OCI-LY7 (cell line): Measurements from ENCODE around the gene C9orf72. TPM values are rescaled to one million over a fixed set of nuclear protein-coding genes. Genes with fewer than 3 reads are reported as not detected.

Experiments
- BruUV-seq: library from RNA; stranded (reverse); fragments of 400-500 nt; replicated peaks from 2 replicates; lab custom pipeline; 2021; lab: Mats Ljungman, UMichigan
- CTCF ChIA-PET: fragments of 300-600 bp; sonication (Branson Sonifier 250); formaldehyde crosslinking; loops from one replicate; lab custom pipeline; 2022; ENCODE audit warnings: antibody characterized with exemption; ENCODE audit not compliant: unreplicated experiment; lab: Charles Lee
- POLR2A ChIA-PET: fragments of 300-600 bp; sonication (Branson Sonifier 250); formaldehyde crosslinking; loops from one replicate; lab custom pipeline; 2022; ENCODE audit warnings: antibody characterized with exemption; lab: Charles Lee
- DNase-seq: peaks from one replicate; pipeline ENCODE4 v3.0.0-alpha.2; 2015; ENCODE audit warnings: low spot score
- H2AFZ ChIP-seq: fragments of 200-600 bp; sonication (generic), shearing (Covaris generic); 2 replicates; pipeline ENCODE4 v1.6.1; 2014; ENCODE audit warnings: mild to moderate bottlenecking, antibody characterized with exemption, low read length, moderate library complexity
- H3K27ac ChIP-seq: fragments of 200-600 bp; sonication (generic); 2 replicates; pipeline ENCODE4 v1.5.1; 2014; ENCODE audit warnings: mixed run types, low read depth, mild to moderate bottlenecking, moderate library complexity, low read length, inconsistent platforms; ENCODE audit not compliant: poor library complexity, severe bottlenecking
- H3K36me3 ChIP-seq: fragments of 200-600 bp; sonication (generic); 2 replicates; pipeline ENCODE4 v1.6.1; 2014; ENCODE audit warnings: mild to moderate bottlenecking, antibody characterized with exemption, low read length, moderate library complexity, mixed read lengths; ENCODE audit not compliant: insufficient read depth
- H3K4me1 ChIP-seq: fragments of 200-600 bp; sonication (generic); 2 replicates; pipeline ENCODE4 v1.5.1; 2014; ENCODE audit warnings: mild to moderate bottlenecking, low read length; ENCODE audit not compliant: insufficient read depth, poor library complexity, severe bottlenecking
- H3K4me2 ChIP-seq: fragments of 200-600 bp; sonication (generic); 2 replicates; pipeline ENCODE4 v1.6.1; 2014; ENCODE audit warnings: mild to moderate bottlenecking, low read length
- H3K4me3 ChIP-seq: fragments of 200-600 bp; sonication (generic); 2 replicates; pipeline ENCODE4 v1.5.1; 2014; ENCODE audit warnings: mild to moderate bottlenecking, low read depth, low read length; ENCODE audit not compliant: poor library complexity, severe bottlenecking
- H3K79me2 ChIP-seq: fragments of 200-600 bp; sonication (generic); 2 replicates; pipeline ENCODE4 v1.6.1; 2016; ENCODE audit warnings: low read depth, mild to moderate bottlenecking, low read length, moderate library complexity, mixed read lengths; ENCODE audit not compliant: insufficient read depth
- H3K9me2 ChIP-seq: fragments of 200-600 bp; sonication (generic); 2 replicates; pipeline ENCODE4 v1.6.1; 2016; ENCODE audit warnings: mild to moderate bottlenecking, low read length, mixed read lengths; ENCODE audit not compliant: insufficient read depth
- H3K9me3 ChIP-seq: fragments of 200-600 bp; sonication (generic); 2 replicates; pipeline ENCODE4 v1.6.1; 2014; ENCODE audit warnings: mild to moderate bottlenecking, mixed run types, low read length, mixed read lengths
- H4K20me1 ChIP-seq: fragments of 200-600 bp; sonication (generic); 2 replicates; pipeline ENCODE4 v1.6.1; 2014; ENCODE audit warnings: mild to moderate bottlenecking, antibody characterized with exemption, low read length, moderate library complexity, mixed read lengths; ENCODE audit not compliant: insufficient read depth
- EZH2phosphoT487 ChIP-seq: fragments of 200-600 bp; sonication (generic); IDR thresholded peaks from 2 replicates; pipeline ENCODE4 v1.6.1; 2018; ENCODE audit warnings: low read depth, borderline replicate concordance, mild to moderate bottlenecking, mixed run types, antibody characterized with exemption, low read length, moderate library complexity, mixed read lengths
- intact Hi-C: fragments of 100-400 bp; cut with micrococcal nuclease; formaldehyde crosslinking; loops from one replicate; pipeline ENCODE4 v1.10.0; 2022; ENCODE audit not compliant: unreplicated experiment
- total RNA-seq, 2 experiments: library from RNA; depleted of rRNA in 1 of 2; stranded (reverse); fragments of >200 nt in 1 of 2; shearing (Covaris generic) in 1 of 2; gene quantifications; 2 replicates each; pipeline ENCODE4 v1.2.3, GENCODE V29; 2014 to 2022
- TF ChIP-seq, protein P1 (sequence below): fragments of 200-600 bp; sonication (generic); conservative IDR thresholded peaks from 2 replicates; pipeline ENCODE4 v1.5.1; 2014; ENCODE audit warnings: mild to moderate bottlenecking, antibody characterized with exemption, low read length, moderate library complexity, mixed read lengths

C9orf72 gene
- total RNA-seq, 2 experiments from 2014 or later, result 12.3 to 16.4 TPM

DNA sequence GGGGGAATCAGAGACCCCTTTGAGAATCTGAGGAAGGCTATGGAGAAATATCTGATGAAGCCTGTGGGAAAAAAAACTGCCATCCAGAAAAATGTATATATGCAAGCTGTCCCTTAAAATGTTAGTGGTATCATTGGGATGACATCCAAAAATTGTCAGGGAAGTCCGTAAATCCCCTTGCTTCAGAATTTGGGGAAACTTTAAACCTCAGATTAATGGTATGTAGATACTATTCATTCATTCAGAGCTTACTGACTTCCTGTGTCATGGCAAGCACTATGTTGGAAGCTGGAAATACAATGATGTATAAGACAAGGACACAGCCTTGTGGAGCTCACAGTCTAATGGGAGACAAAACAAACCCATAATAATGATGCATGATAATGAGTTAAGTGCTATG is 32.8 kb downstream of the C9orf72 start:
- Histone ChIP-seq H4K20me1 (no peaks in the 10 kb centered on the region), H2AFZ (no peak overlapping the region), H3K9me2 (no peaks in the 10 kb centered on the region), H3K27ac (no peak overlapping the region), H3K4me2 (no peak overlapping the region), H3K36me3 (peaks cover 7% of the 10 kb centered on the region; the same call in 1 of the 2 replicates), H3K9me3 (no peaks in the 10 kb centered on the region), H3K4me1 (no peaks in the 10 kb centered on the region), H3K4me3 (no peak overlapping the region), H3K79me2 (no peaks in the 10 kb centered on the region)
- DNase-seq, result no peak
- intact Hi-C loops, result no loop called here
- CTCF ChIA-PET, result no interaction called here
- POLR2A ChIA-PET, result no interaction called here
- TF ChIP-seq, protein P1, sequence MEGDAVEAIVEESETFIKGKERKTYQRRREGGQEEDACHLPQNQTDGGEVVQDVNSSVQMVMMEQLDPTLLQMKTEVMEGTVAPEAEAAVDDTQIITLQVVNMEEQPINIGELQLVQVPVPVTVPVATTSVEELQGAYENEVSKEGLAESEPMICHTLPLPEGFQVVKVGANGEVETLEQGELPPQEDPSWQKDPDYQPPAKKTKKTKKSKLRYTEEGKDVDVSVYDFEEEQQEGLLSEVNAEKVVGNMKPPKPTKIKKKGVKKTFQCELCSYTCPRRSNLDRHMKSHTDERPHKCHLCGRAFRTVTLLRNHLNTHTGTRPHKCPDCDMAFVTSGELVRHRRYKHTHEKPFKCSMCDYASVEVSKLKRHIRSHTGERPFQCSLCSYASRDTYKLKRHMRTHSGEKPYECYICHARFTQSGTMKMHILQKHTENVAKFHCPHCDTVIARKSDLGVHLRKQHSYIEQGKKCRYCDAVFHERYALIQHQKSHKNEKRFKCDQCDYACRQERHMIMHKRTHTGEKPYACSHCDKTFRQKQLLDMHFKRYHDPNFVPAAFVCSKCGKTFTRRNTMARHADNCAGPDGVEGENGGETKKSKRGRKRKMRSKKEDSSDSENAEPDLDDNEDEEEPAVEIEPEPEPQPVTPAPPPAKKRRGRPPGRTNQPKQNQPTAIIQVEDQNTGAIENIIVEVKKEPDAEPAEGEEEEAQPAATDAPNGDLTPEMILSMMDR, result no peak
- TF ChIP-seq EZH2phosphoT487, result no peak
- no TSS peak for BruUV-seq

DNA sequence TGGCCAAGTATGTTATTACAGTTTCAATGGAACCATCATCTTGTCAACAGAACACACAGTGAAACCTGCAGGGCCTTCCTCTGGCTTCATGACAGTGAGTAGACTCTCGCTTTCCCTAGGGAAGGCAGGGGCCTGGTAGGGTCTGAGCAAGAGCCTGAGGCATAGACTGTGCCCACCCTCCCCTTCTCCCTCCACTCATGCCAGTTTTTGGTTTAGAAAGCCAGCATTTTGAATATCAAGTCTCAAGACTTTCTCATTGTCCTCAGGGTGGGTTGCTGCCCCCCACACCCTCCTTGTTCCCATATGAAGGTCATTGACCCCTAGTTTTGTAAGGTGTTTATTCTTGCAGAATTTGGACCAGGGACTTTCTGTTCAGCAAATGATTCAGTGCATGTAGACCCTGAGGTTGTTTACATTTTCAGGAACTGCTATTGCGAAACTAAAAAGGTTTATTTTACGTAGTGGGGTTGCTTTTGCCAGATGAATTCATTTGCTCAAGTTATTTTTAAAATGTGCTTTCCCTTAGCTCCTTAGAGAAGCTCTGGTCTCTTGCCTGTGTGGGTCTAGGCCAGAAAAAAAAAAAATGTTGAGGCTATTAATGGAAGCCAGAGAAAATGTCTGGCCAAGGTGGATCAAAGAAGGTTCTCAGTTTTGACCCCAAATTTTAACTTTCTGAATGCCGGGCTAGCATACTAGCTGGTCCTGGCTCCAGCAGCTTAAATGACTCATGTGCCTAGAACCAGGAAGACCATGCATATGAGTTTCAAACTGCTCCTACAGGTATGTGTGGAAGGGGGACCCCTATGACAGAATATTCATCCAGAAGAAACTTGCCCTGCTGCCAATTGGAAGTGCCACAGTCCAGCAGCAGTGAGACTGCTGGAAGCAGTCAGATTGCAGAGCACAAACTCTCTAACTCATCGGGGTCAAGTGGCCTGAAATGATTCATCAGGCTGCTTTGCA is 33.5 kb downstream of the C9orf72 start:
- TF ChIP-seq, protein P1, result no peak
- no peak for TF ChIP-seq EZH2phosphoT487
- DNase-seq, result no peak
- POLR2A ChIA-PET, result no interaction called here
- H3K4me3 ChIP-seq, result no peak overlapping the region
- intact Hi-C loops, result no loop called here
- H3K36me3 ChIP-seq, result peaks cover 7% of the 10 kb centered on the region; the same call in 1 of the 2 replicates
- no peak overlapping the region for H3K27ac ChIP-seq
- H3K9me2 ChIP-seq, result no peaks in the 10 kb centered on the region
- H3K4me1 ChIP-seq, result no peaks in the 10 kb centered on the region
- H2AFZ ChIP-seq, result no peak overlapping the region
- CTCF ChIA-PET, result no interaction called here
- H3K4me2 ChIP-seq, result no peak overlapping the region
- no TSS peak for BruUV-seq
- no peaks in the 10 kb centered on the region for H3K79me2 ChIP-seq
- H4K20me1 ChIP-seq, result no peaks in the 10 kb centered on the region
- H3K9me3 ChIP-seq, result no peaks in the 10 kb centered on the region

DNA sequence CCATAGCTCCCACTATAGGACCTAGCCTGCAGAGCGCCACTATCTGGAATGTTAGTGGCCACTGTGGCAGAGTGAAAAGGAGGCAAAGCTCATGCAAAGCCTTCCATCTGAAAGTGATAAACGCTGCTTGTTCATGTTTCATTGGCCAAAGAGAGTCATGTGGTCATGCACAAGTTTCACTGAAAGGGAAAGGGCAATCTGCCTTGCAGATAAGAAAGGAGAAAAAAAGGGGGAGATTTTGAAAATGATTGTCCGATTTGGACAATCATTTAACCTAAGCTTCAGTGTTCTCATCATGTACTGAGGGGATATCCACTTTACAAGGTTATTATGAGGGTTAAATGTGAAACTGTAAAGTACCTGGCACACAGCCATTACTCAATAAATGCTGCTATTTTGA is 34.6 kb downstream of the C9orf72 start:
- no TSS peak for BruUV-seq
- CTCF ChIA-PET, result no interaction called here

More for the DNA sequence above, 34.6 kb downstream of the C9orf72 start:
- no peak for DNase-seq
- H3K9me2 ChIP-seq, result no peaks in the 10 kb centered on the region
- H3K4me2 ChIP-seq, result no peak overlapping the region
- intact Hi-C loops, result no loop called here
- no peaks in the 10 kb centered on the region for H3K36me3 ChIP-seq
- POLR2A ChIA-PET, result no interaction called here
- no peaks in the 10 kb centered on the region for H4K20me1 ChIP-seq
- TF ChIP-seq, protein P1, result no peak
- TF ChIP-seq EZH2phosphoT487, result no peak
- no peak overlapping the region for H2AFZ ChIP-seq
- H3K4me3 ChIP-seq, result no peak overlapping the region
- no peaks in the 10 kb centered on the region for H3K79me2 ChIP-seq
- no peaks in the 10 kb centered on the region for H3K4me1 ChIP-seq
- no peaks in the 10 kb centered on the region for H3K9me3 ChIP-seq
- no peak overlapping the region for H3K27ac ChIP-seq
